ENCODE results near the gene OR9Q1. TPM values are rescaled to one million over a fixed set of nuclear protein-coding genes. Genes with fewer than 3 reads are reported as not detected.
A peak's percentile ranks its signal among the peaks of the same experiment; 100 is the strongest.

The OR9Q1 gene
- total RNA-seq, 1 experiment from 2014 or later = not detected

DNA sequence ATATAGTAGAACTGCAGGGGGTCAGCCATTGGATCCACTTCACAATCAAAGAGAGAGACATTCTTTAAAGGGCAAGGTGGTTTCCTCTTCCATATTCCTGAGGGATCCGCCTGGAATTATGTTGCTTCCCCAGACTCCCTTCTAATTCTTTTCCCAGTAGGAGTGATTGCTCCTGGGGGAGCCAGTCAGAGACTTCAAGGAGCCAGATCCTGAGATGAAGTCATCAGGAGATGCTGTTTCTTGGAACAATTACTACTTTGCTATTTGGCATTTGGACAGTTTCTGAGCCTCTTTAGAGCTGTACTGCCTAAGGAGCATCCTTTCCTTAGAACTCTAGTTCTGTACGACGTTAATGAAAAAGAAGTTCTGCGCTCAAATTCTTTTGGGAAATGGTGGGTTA, 163.3 kb downstream of the OR9Q1 start:
- CTCF ChIA-PET = no interaction called here

DNA sequence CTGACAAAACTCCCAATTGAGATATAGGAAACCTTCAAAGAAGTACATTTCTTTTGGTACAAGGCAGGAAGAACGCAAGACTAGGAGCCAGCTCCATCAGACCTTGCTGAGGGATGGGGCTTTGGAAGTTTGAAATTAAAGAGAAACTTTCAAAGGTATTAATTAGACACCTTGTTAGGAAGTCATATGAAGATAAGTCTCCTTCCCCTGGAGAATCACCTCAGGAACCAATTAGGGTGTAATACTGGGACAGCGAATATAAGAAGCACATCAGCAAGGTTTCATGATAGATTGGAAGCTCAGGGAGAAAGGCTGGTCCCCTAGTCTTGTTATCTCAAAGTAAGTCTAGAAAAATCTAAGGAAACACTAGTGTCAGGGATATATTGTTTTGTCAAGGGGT, 165.1 kb downstream of the OR9Q1 start, which contains the start of gene OR9Q2:
TSS of gene OR9Q2 (plus strand) at position 301 of the 400 bp plus-strand sequence. CDS start 1,421 bp downstream, outside the sequence.
- CTCF ChIA-PET = no interaction called here
- H3K27me3 ChIP-seq (ENCODE audit: low read length) = peaks cover 7% of the 10 kb centered on the region; the same call in 1 of the 2 replicates
- no peak within 1 kb of the TSS for H3K27ac ChIP-seq (ENCODE audit: low read length)
- H3K79me2 ChIP-seq (ENCODE audit: low read length) = no peaks in the 10 kb centered on the region
- H4K20me1 ChIP-seq (ENCODE audit: low read length) = no peaks in the 10 kb centered on the region
- POLR2A ChIA-PET (ENCODE audit: unreplicated experiment) = no interaction called here
- H3K9ac ChIP-seq (ENCODE audit: low read length) = no peak within 1 kb of the TSS
- H3K9me2 ChIP-seq (replicated peaks; ENCODE audit: low read length) = no peaks in the 10 kb centered on the region
- BruUV-seq (replicated peaks) = no TSS peak
- no peak within 1 kb of the TSS for H3K4me3 ChIP-seq (ENCODE audit: low read length)
- H3K4me1 ChIP-seq (ENCODE audit: insufficient read depth, low read length) = no peaks in the 10 kb centered on the region
- intact Hi-C loops (cut with micrococcal nuclease) = no loop called here
- no peak within 1 kb of the TSS for H2AFZ ChIP-seq (ENCODE audit: low read length)
- H3K9me3 ChIP-seq (ENCODE audit: low read length) = no peaks in the 10 kb centered on the region
- H3K36me3 ChIP-seq (ENCODE audit: low read depth, low read length) = no peaks in the 10 kb centered on the region
- ATAC-seq (no peak), DNase-seq (no peak)
- H3F3A ChIP-seq (ENCODE audit: low read length, unreplicated experiment) = no peaks in the 10 kb centered on the region
- no peak within 1 kb of the TSS for H3K4me2 ChIP-seq (ENCODE audit: low read length)
- no peak for TF ChIP-seq EZH2 (IDR thresholded peaks at IDR 0.05; ENCODE audit: low read length, unreplicated experiment)
- TF ChIP-seq, protein P1, sequence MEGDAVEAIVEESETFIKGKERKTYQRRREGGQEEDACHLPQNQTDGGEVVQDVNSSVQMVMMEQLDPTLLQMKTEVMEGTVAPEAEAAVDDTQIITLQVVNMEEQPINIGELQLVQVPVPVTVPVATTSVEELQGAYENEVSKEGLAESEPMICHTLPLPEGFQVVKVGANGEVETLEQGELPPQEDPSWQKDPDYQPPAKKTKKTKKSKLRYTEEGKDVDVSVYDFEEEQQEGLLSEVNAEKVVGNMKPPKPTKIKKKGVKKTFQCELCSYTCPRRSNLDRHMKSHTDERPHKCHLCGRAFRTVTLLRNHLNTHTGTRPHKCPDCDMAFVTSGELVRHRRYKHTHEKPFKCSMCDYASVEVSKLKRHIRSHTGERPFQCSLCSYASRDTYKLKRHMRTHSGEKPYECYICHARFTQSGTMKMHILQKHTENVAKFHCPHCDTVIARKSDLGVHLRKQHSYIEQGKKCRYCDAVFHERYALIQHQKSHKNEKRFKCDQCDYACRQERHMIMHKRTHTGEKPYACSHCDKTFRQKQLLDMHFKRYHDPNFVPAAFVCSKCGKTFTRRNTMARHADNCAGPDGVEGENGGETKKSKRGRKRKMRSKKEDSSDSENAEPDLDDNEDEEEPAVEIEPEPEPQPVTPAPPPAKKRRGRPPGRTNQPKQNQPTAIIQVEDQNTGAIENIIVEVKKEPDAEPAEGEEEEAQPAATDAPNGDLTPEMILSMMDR (conservative IDR thresholded peaks at IDR 0.05; ENCODE audit: low read depth, low read length) = no peak
- no peak for TF ChIP-seq EZH2phosphoT487 (IDR thresholded peaks at IDR 0.05; ENCODE audit: borderline replicate concordance, low read length)

More for the DNA sequence above, 163.3 kb downstream of the OR9Q1 start:
- Histone ChIP-seq H3K4me2 (ENCODE audit: low read length) (no peak overlapping the region), H3K9ac (ENCODE audit: low read length) (no peak overlapping the region), H3K4me3 (ENCODE audit: low read length) (no peak overlapping the region), H3K36me3 (ENCODE audit: low read depth, low read length) (no peaks in the 10 kb centered on the region), H3K9me2 (replicated peaks; ENCODE audit: low read length) (no peaks in the 10 kb centered on the region), H3K79me2 (ENCODE audit: low read length) (no peaks in the 10 kb centered on the region), H3K4me1 (ENCODE audit: insufficient read depth, low read length) (no peaks in the 10 kb centered on the region), H3F3A (ENCODE audit: low read length, unreplicated experiment) (no peaks in the 10 kb centered on the region), H3K27ac (ENCODE audit: low read length) (no peak overlapping the region), H3K9me3 (ENCODE audit: low read length) (no peaks in the 10 kb centered on the region), H2AFZ (ENCODE audit: low read length) (no peak overlapping the region), H3K27me3 (ENCODE audit: low read length) (peaks cover 7% of the 10 kb centered on the region; the same call in 1 of the 2 replicates), H4K20me1 (ENCODE audit: low read length) (no peaks in the 10 kb centered on the region)
- TF ChIP-seq, protein P1 (conservative IDR thresholded peaks at IDR 0.05; ENCODE audit: low read depth, low read length) = no peak
- TF ChIP-seq EZH2 (IDR thresholded peaks at IDR 0.05; ENCODE audit: low read length, unreplicated experiment) (no peak), EZH2phosphoT487 (IDR thresholded peaks at IDR 0.05; ENCODE audit: borderline replicate concordance, low read length) (no peak)
- POLR2A ChIA-PET (ENCODE audit: unreplicated experiment) = no interaction called here
- DNase-seq (no peak), ATAC-seq (no peak)
- no TSS peak for BruUV-seq (replicated peaks)
- intact Hi-C loops (cut with micrococcal nuclease) = no loop called here

DNA sequence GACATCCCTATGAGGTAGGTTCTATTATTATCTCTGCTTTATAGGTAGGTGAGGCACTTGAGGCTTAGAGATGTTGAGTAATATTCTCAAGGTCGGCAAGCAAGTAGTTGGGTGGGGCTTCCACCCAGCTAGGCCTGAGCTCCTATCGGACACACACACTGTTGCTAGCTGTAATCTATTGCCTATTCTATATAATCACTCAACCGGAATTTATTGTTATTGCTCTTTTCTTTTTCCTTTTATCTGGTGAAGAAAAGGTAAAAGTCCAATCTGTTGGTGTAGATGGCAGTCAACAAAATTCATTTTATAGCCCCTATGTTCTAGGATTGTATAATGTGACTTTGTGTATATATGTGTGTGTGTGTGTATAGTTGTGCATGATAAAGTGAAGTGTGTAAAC, 168.5 kb downstream of the OR9Q1 start:
- Histone ChIP-seq H3K4me3 (ENCODE audit: low read length) (no peak overlapping the region), H3K79me2 (ENCODE audit: low read length) (no peaks in the 10 kb centered on the region), H4K20me1 (ENCODE audit: low read length) (no peaks in the 10 kb centered on the region), H2AFZ (ENCODE audit: low read length) (no peak overlapping the region), H3K9ac (ENCODE audit: low read length) (no peak overlapping the region), H3K4me1 (ENCODE audit: insufficient read depth, low read length) (no peaks in the 10 kb centered on the region), H3F3A (ENCODE audit: low read length, unreplicated experiment) (no peaks in the 10 kb centered on the region), H3K9me3 (ENCODE audit: low read length) (no peaks in the 10 kb centered on the region), H3K27ac (ENCODE audit: low read length) (no peak overlapping the region), H3K9me2 (replicated peaks; ENCODE audit: low read length) (no peaks in the 10 kb centered on the region), H3K27me3 (ENCODE audit: low read length) (peaks cover 7% of the 10 kb centered on the region; the same call in 1 of the 2 replicates), H3K4me2 (ENCODE audit: low read length) (no peak overlapping the region), H3K36me3 (ENCODE audit: low read depth, low read length) (no peaks in the 10 kb centered on the region)
- ChIA-PET CTCF (no interaction called here), POLR2A (ENCODE audit: unreplicated experiment) (no interaction called here)
- intact Hi-C loops (cut with micrococcal nuclease) = no loop called here
- BruUV-seq (replicated peaks) = no TSS peak
- ATAC-seq = no peak
- peak; percentile 11 for DNase-seq
- no peak for TF ChIP-seq EZH2phosphoT487 (IDR thresholded peaks at IDR 0.05; ENCODE audit: borderline replicate concordance, low read length)
- TF ChIP-seq, protein P1 (conservative IDR thresholded peaks at IDR 0.05; ENCODE audit: low read depth, low read length) = no peak
- TF ChIP-seq EZH2 (IDR thresholded peaks at IDR 0.05; ENCODE audit: low read length, unreplicated experiment) = no peak
